Measurements from ENCODE around the gene IQSEC1.

- TF ChIP-seq POLR2A (IDR thresholded peaks at IDR 0.05; ENCODE audit: low read length) (no peak), CTCF (IDR thresholded peaks at IDR 0.05) (no peak), RFX5 (IDR thresholded peaks at IDR 0.05) (no peak), MYC (IDR thresholded peaks at IDR 0.05; ENCODE audit: borderline replicate concordance, low read length) (no peak), SMC3 (IDR thresholded peaks at IDR 0.05) (no peak), MAX (IDR thresholded peaks at IDR 0.05) (no peak), KDM1A (IDR thresholded peaks at IDR 0.05; ENCODE audit: low read depth) (no peak), RCOR1 (IDR thresholded peaks at IDR 0.05; ENCODE audit: low read depth, low read length) (no peak)
These were observed 86.7 kb downstream of the IQSEC1 start for GRCh38 chr3:12986521-12986920.

All from A549 (cell line).